MM.1S (cell line): Measurements from ENCODE around the gene MRPL20.
A peak's percentile ranks its signal among the peaks of the same experiment; 100 is the strongest.

Experiments
- EZH2 ChIP-seq: fragments of 300-600 bp; sonication (generic); optimal IDR thresholded peaks from 2 replicates; pipeline ENCODE3; 2017; ENCODE audit warnings: low read depth, mild to moderate bottlenecking, antibody characterized with exemption, low read length, mixed read lengths
- TF ChIP-seq, protein P1 (sequence below): fragments of 300-600 bp; sonication (generic); IDR thresholded peaks from 2 replicates; pipeline ENCODE4 v1.5.1; 2016; ENCODE audit warnings: antibody characterized with exemption, low read length, mixed read lengths

DNA sequence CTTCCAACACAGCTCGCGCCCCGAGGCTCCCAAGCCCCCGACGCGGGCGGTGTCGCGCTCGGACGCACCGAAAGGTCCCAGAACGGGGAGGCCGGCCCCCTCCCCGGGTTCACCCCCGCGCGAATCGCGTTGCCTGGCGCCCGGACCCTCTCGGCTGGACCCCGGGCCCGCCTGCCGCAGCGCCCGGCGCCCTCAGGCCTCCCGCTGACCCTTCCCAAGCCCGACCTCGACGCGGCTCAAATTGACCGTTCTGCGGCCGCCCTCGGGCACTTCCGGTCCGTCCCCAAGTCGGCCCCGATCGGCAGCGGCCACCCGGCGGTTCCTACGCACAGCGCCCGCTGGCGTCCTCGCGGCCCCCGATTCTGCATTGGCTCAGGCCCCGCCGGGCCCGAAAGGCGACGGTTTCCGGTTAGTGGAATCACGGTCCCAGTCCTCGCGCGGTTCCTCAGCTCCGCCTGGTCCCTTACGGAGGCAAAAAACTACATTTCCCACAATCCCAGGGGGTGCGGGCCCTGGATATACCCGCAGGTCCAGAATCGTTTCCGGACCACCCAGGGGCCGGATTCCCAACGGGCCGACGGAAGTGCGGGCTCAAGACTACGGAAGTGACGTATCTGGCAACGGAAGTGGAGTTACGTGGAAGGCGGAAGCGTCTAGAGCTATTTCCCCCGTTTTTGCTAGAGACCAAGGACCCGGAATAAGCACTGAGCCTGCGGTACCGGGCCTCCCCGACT is 32.0 kb downstream of the MRPL20 start, which contains the start of gene AURKAIP1:
- TF ChIP-seq, protein P1, sequence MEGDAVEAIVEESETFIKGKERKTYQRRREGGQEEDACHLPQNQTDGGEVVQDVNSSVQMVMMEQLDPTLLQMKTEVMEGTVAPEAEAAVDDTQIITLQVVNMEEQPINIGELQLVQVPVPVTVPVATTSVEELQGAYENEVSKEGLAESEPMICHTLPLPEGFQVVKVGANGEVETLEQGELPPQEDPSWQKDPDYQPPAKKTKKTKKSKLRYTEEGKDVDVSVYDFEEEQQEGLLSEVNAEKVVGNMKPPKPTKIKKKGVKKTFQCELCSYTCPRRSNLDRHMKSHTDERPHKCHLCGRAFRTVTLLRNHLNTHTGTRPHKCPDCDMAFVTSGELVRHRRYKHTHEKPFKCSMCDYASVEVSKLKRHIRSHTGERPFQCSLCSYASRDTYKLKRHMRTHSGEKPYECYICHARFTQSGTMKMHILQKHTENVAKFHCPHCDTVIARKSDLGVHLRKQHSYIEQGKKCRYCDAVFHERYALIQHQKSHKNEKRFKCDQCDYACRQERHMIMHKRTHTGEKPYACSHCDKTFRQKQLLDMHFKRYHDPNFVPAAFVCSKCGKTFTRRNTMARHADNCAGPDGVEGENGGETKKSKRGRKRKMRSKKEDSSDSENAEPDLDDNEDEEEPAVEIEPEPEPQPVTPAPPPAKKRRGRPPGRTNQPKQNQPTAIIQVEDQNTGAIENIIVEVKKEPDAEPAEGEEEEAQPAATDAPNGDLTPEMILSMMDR = peak; percentile 21
- TF ChIP-seq EZH2 = no peak
